ENCODE results near the gene FAM131A. TPM values are rescaled to one million over a fixed set of nuclear protein-coding genes. Genes with fewer than 3 reads are reported as not detected.

FAM131A gene
- total RNA-seq, 1 donor from 2014 or later, result 17.0 TPM

DNA sequence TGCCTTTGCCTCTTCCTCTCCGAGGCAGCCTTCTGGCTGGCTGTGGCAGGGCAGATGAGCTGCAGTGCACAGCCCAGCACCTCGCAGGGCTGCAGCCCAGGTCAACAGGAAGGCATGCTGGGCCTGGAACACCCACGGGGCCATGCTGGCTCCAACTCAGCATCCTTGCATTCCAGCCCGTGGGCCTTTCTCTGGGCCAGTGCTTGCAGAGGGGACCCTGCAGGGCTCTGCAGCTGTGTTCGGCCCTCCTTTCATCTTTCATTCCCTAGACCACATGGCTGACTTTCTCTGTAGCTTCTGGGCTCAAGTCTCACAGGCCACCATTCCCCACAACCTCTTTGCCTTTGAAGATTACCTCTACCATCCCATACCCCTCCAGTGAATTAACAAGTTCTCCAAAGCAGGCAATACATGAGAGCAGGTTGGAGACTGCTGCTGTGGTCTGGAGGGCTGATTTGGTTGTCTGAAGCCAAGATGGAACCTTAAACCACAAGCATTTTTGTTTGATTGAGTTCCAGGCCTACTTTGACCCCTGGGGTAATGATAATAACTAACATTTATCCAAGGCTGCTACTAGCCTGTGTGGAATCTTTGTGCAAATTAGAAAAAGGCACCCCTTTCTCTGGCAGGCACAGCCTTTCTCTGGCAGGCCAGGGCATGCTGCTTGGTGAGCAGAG, 5.9 kb downstream of the FAM131A start:
- TF ChIP-seq, protein P1, sequence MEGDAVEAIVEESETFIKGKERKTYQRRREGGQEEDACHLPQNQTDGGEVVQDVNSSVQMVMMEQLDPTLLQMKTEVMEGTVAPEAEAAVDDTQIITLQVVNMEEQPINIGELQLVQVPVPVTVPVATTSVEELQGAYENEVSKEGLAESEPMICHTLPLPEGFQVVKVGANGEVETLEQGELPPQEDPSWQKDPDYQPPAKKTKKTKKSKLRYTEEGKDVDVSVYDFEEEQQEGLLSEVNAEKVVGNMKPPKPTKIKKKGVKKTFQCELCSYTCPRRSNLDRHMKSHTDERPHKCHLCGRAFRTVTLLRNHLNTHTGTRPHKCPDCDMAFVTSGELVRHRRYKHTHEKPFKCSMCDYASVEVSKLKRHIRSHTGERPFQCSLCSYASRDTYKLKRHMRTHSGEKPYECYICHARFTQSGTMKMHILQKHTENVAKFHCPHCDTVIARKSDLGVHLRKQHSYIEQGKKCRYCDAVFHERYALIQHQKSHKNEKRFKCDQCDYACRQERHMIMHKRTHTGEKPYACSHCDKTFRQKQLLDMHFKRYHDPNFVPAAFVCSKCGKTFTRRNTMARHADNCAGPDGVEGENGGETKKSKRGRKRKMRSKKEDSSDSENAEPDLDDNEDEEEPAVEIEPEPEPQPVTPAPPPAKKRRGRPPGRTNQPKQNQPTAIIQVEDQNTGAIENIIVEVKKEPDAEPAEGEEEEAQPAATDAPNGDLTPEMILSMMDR (IDR thresholded peaks at IDR 0.05), result no peak
- ATAC-seq, result no peak
- Histone ChIP-seq H3K27me3 (ENCODE audit: low read depth) (no peaks in the 10 kb centered on the region), H3K27ac (no peak overlapping the region), H3K36me3 (peaks cover 33% of the 10 kb centered on the region), H3K9me3 (no peaks in the 10 kb centered on the region), H3K4me3 (no peak overlapping the region), H3K4me1 (peaks cover 17% of the 10 kb centered on the region)
- intact Hi-C loops (cut with DNase I), result no loop called here
- no peak for DNase-seq

DNA sequence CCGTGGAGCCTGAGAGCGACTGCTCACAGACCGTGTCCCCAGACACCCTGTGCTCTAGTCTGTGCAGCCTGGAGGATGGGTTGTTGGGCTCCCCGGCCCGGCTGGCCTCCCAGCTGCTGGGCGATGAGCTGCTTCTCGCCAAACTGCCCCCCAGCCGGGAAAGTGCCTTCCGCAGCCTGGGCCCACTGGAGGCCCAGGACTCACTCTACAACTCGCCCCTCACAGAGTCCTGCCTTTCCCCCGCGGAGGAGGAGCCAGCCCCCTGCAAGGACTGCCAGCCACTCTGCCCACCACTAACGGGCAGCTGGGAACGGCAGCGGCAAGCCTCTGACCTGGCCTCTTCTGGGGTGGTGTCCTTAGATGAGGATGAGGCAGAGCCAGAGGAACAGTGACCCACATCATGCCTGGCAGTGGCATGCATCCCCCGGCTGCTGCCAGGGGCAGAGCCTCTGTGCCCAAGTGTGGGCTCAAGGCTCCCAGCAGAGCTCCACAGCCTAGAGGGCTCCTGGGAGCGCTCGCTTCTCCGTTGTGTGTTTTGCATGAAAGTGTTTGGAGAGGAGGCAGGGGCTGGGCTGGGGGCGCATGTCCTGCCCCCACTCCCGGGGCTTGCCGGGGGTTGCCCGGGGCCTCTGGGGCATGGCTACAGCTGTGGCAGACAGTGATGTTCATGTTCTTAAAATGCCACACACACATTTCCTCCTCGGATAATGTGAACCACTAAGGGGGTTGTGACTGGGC, 7.3 kb downstream of the FAM131A start:
- H3K4me3 ChIP-seq, result no peak overlapping the region
- TF ChIP-seq, protein P1 (IDR thresholded peaks at IDR 0.05), result no peak
- peaks cover 33% of the 10 kb centered on the region for H3K36me3 ChIP-seq
- no peaks in the 10 kb centered on the region for H3K9me3 ChIP-seq
- ATAC-seq (no peak), DNase-seq (no peak)
- H3K27me3 ChIP-seq (ENCODE audit: low read depth), result no peaks in the 10 kb centered on the region
- H3K4me1 ChIP-seq, result peaks cover 8% of the 10 kb centered on the region
- intact Hi-C loops (cut with DNase I), result no loop called here
- H3K27ac ChIP-seq, result no peak overlapping the region

DNA sequence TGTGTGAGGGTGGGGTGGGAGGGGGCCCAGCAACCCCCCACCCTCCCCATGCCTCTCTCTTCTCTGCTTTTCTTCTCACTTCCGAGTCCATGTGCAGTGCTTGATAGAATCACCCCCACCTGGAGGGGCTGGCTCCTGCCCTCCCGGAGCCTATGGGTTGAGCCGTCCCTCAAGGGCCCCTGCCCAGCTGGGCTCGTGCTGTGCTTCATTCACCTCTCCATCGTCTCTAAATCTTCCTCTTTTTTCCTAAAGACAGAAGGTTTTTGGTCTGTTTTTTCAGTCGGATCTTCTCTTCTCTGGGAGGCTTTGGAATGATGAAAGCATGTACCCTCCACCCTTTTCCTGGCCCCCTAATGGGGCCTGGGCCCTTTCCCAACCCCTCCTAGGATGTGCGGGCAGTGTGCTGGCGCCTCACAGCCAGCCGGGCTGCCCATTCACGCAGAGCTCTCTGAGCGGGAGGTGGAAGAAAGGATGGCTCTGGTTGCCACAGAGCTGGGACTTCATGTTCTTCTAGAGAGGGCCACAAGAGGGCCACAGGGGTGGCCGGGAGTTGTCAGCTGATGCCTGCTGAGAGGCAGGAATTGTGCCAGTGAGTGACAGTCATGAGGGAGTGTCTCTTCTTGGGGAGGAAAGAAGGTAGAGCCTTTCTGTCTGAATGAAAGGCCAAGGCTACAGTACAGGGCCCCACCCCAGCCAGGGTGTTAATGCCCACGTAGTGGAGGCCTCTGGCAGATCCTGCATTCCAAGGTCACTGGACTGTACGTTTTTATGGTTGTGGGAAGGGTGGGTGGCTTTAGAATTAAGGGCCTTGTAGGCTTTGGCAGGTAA, 8.1 kb downstream of the FAM131A start:
- intact Hi-C loops (cut with DNase I), result no loop called here
- ATAC-seq (peak; percentile 70 to 82), DNase-seq (peak; percentile 74)
- Histone ChIP-seq H3K9me3 (no peaks in the 10 kb centered on the region), H3K36me3 (peaks cover 33% of the 10 kb centered on the region), H3K27ac (no peak overlapping the region), H3K4me3 (no peak overlapping the region), H3K27me3 (ENCODE audit: low read depth) (no peaks in the 10 kb centered on the region), H3K4me1 (peaks cover 8% of the 10 kb centered on the region)
- TF ChIP-seq, protein P1 (IDR thresholded peaks at IDR 0.05), result peak; percentile 32

DNA sequence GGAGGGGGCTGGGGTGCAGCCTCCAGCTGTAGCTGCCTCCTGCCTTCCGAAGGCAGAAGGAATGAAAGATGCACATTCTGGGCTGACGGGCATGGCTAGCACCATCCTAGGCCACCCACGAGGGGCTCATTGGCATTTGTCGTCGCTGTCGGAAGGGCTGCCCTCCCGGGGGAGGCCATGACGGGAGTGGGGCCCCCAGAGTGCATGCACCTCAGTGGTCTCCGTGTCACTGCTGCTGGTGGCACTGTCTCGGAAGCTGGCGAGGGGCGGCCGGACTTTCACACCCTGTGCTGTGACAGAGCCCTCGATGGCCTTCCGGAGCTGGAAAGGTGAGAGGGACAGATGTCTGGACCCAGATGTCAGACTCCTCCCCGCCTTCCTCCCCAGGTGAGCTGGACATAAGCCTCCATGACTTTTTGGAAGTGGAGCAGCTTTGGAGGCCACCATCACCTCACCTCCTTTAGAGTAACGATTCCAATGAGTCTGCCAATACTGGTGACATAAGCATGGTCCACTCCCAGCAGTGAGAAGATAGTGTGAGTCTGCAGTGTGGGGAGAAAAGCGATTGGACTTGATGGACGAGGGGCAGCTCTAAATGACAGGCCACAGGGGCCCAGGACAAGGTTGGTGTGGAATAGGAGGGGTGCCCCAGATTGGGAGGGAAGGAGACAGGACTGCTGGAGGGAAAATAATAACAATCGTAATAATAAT, 9.2 kb downstream of the FAM131A start:
- no peak overlapping the region for H3K27ac ChIP-seq
- H3K9me3 ChIP-seq, result no peaks in the 10 kb centered on the region
- peaks cover 30% of the 10 kb centered on the region for H3K36me3 ChIP-seq
- ATAC-seq (no peak), DNase-seq (no peak)
- TF ChIP-seq, protein P1 (IDR thresholded peaks at IDR 0.05), result no peak
- no peak overlapping the region for H3K4me3 ChIP-seq
- peaks cover 8% of the 10 kb centered on the region for H3K4me1 ChIP-seq
- no peaks in the 10 kb centered on the region for H3K27me3 ChIP-seq (ENCODE audit: low read depth)
- intact Hi-C loops (cut with DNase I), result no loop called here
